K562 (cell line): ENCODE data around the gene ELMOD1. TPM values are rescaled to one million over a fixed set of nuclear protein-coding genes. Genes with fewer than 3 reads are reported as not detected.
A peak's percentile ranks its signal among the peaks of the same experiment; 100 is the strongest.

ENCODE experiments used
- BRD9 ChIP-seq: fragments of 450-650 bp; IDR thresholded peaks from 2 replicates; pipeline ENCODE4 v1.6.1; 2018; ENCODE audit warnings: low read depth; ENCODE audit not compliant: partially characterized antibody
- CBFB ChIP-seq: sonication (generic); formaldehyde crosslinking; IDR thresholded peaks from 2 replicates; pipeline ENCODE4 v1.4.0; 2020; ENCODE audit warnings: mild to moderate bottlenecking, missing genetic modification reagents
- CBX2 ChIP-seq: fragments of 200-600 bp; sonication (generic); IDR thresholded peaks from one replicate; pipeline ENCODE4 v1.6.1; 2012; ENCODE audit warnings: mild to moderate bottlenecking, low read length, inconsistent platforms; ENCODE audit not compliant: insufficient read depth, poor library complexity, severe bottlenecking
- DEAF1 ChIP-seq: fragments of 450-650 bp; formaldehyde crosslinking; IDR thresholded peaks from 2 replicates; pipeline ENCODE4 v1.4.0; 2020; ENCODE audit warnings: mild to moderate bottlenecking, moderate library complexity
- ETV1 ChIP-seq: fragments of 450-650 bp; conservative IDR thresholded peaks from 2 replicates; pipeline ENCODE4 v1.6.1; 2016; ENCODE audit warnings: missing genetic modification characterization, control low read depth, low read depth, missing compliant biosample characterization
- GTF2F1 ChIP-seq: IDR thresholded peaks from 2 replicates; pipeline ENCODE4 v1.6.1; 2011; ENCODE audit warnings: low read depth, low read length, improper control_type of control experiment
- MEF2D ChIP-seq: conservative IDR thresholded peaks from 2 replicates; pipeline ENCODE4 v1.6.1; 2016; ENCODE audit warnings: low read depth, missing genetic modification characterization, missing compliant biosample characterization
- MTA1 ChIP-seq: fragments of 450-650 bp; IDR thresholded peaks from 2 replicates; pipeline ENCODE4 v1.6.1; 2017; ENCODE audit warnings: borderline replicate concordance
- NCOA6 ChIP-seq: fragments of 450-650 bp; IDR thresholded peaks from 2 replicates; pipeline ENCODE4 v1.6.1; 2017; ENCODE audit warnings: mild to moderate bottlenecking
- NFRKB ChIP-seq: fragments of 450-650 bp; IDR thresholded peaks from 2 replicates; pipeline ENCODE4 v1.6.1; 2016; ENCODE audit warnings: low read depth
- NR4A1 ChIP-seq, 2 experiments: fragments of 250-450 bp in 1 of 2; fragments of 450-650 bp in 1 of 2; sonication (Bioruptor Pico) in 1 of 2; IDR thresholded peaks; 2 replicates each; pipeline versions ENCODE4 v1.4.0 to v1.6.1; 2016 to 2020; ENCODE audit warnings: mild to moderate bottlenecking in 2 of 2, missing compliant biosample characterization in 1 of 2, missing genetic modification characterization in 1 of 2, moderate library complexity in 1 of 2
- PCBP2 ChIP-seq: fragments of 200-400 bp; formaldehyde crosslinking; IDR thresholded peaks from 2 replicates; pipeline ENCODE4 v1.6.1; 2018; ENCODE audit warnings: low read length, low read depth, mild to moderate bottlenecking, moderate library complexity; ENCODE audit not compliant: poor library complexity, severe bottlenecking
- RFX1 ChIP-seq: fragments of 450-650 bp; IDR thresholded peaks from 2 replicates; pipeline ENCODE4 v1.6.1; 2016; ENCODE audit warnings: mild to moderate bottlenecking, moderate library complexity
- RNF219 ChIP-seq: fragments of 250-450 bp; sonication (Bioruptor Pico); IDR thresholded peaks from 2 replicates; pipeline ENCODE4 v1.5.0; 2022; ENCODE audit warnings: mild to moderate bottlenecking
- SMARCA4 ChIP-seq: fragments of 450-650 bp; IDR thresholded peaks from 2 replicates; pipeline ENCODE4 v1.6.1; 2016
- THRAP3 ChIP-seq: fragments of 450-650 bp; IDR thresholded peaks from 2 replicates; pipeline ENCODE4 v1.6.1; 2016; ENCODE audit warnings: mild to moderate bottlenecking, inconsistent platforms, borderline replicate concordance
- YY1 ChIP-seq, 3 experiments: IDR thresholded peaks; 2 replicates each; pipeline ENCODE4 v1.6.1; 2011; ENCODE audit warnings: low read length in 2 of 3, mild to moderate bottlenecking in 2 of 3, moderate library complexity in 2 of 3, borderline replicate concordance in 1 of 3, control low read depth in 1 of 3, low read depth in 1 of 3; ENCODE audit not compliant: insufficient read depth in 3 of 3, insufficient replicate concordance in 2 of 3, control insufficient read depth in 1 of 3, insufficient read length in 1 of 3; ENCODE audit errors: extremely low read depth in 1 of 3
- ZBTB43 ChIP-seq: sonication (generic); formaldehyde crosslinking; IDR thresholded peaks from 2 replicates; pipeline ENCODE4 v1.8.0; 2023; ENCODE audit warnings: mild to moderate bottlenecking, missing genetic modification reagents
- ZFX ChIP-seq: sonication (generic); formaldehyde crosslinking; IDR thresholded peaks from 2 replicates; pipeline ENCODE4 v1.8.0; 2022; ENCODE audit warnings: mild to moderate bottlenecking, missing genetic modification reagents, moderate library complexity
- ZNF280B ChIP-seq: fragments of 250-450 bp; sonication (Bioruptor Pico); IDR thresholded peaks from 2 replicates; pipeline ENCODE4 v1.5.1; 2021; ENCODE audit warnings: mild to moderate bottlenecking
- ZNF436 ChIP-seq: fragments of 250-450, 450-650 bp; sonication (Bioruptor Pico); formaldehyde crosslinking; IDR thresholded peaks from 2 replicates; pipeline ENCODE4 v1.7.0; 2020; ENCODE audit warnings: mild to moderate bottlenecking
- polyA plus RNA-seq, 8 experiments: library from polyadenylated mRNA; depleted of rRNA in 4 of 8; stranded (reverse) in 5 of 8; unstranded in 3 of 8; fragments of >200 nt; fragmentation: Nextera tagmentation in 2 of 8; fragmentation: Illumina TruSeq in 1 of 8; extraction: Ambion mirVana in 2 of 8; extraction: Trizol in 1 of 8; gene quantifications; 2 replicates each; pipeline versions ENCODE4 v1.2.1 to v1.2.3, GENCODE V29; 2011 to 2014; ENCODE audit warnings: inconsistent platforms in 1 of 8, missing spikeins in 1 of 8
- total RNA-seq, 7 experiments: library from RNA; depleted of rRNA in 6 of 7; stranded (reverse); fragments of >200 nt in 6 of 7; fragmentation: Illumina TruSeq in 2 of 7; extraction: Trizol in 2 of 7; gene quantifications; 2 replicates each; pipeline versions ENCODE4 v1.2.1 to v1.2.3, GENCODE V29; 2011 to 2021; ENCODE audit warnings: low replicate concordance in 1 of 7

Gene ELMOD1
- total and polyA plus RNA-seq, 9 of the 15 experiments (the other 6 are each of a cell fraction or from before 2014, with no cell fraction given): not detected

- no peak for TF ChIP-seq ZNF280B (CRISPR knock-in tag)
- TF ChIP-seq MTA1: 0 out of 2 replicates have a peak, but pooled peaks have one; percentile 60
- TF ChIP-seq NFRKB: 0 out of 2 replicates have a peak, but pooled peaks have one; percentile 62
- TF ChIP-seq BRD9: no peak
- TF ChIP-seq ZBTB43 (CRISPR knock-in tag): no peak
- TF ChIP-seq MEF2D (tag): no peak
- TF ChIP-seq GTF2F1: 0 out of 2 replicates have a peak, but pooled peaks have one; percentile 23
- no peak for TF ChIP-seq ZFX (CRISPR knock-in tag)
- no peak for TF ChIP-seq NCOA6
- TF ChIP-seq THRAP3: no peak
- TF ChIP-seq RNF219: no peak
- no peak for TF ChIP-seq RFX1
- no peak for TF ChIP-seq NR4A1 (CRISPR knock-in tag; IDR thresholded peaks at IDR 0.05)
- no peak; the same call in 1 of the 2 replicates for TF ChIP-seq NR4A1 (tag; IDR thresholded peaks at IDR 0.05)
- no peak for TF ChIP-seq PCBP2
- 0 out of 2 replicates have a peak, but pooled peaks have one; percentile 62 for TF ChIP-seq CBFB (CRISPR knock-in tag)
- TF ChIP-seq ETV1 (tag): peak; percentile 87
- TF ChIP-seq YY1 (IDR thresholded peaks at IDR 0.05; ENCODE audit: borderline replicate concordance in 1 of 3, control insufficient read depth in 1 of 3, extremely low read depth in 1 of 3, insufficient read depth in 3 of 3, insufficient read length in 1 of 3, insufficient replicate concordance in 2 of 3, low read depth in 1 of 3, low read length in 2 of 3): peak; percentile 96 to 99 (median 99)
- no peak for TF ChIP-seq CBX2
- no peak for TF ChIP-seq ZNF436 (CRISPR knock-in tag)
- no peak for TF ChIP-seq DEAF1
- TF ChIP-seq SMARCA4: no peak
Observed at GRCh38 chr11:107565219-107565937, 25.6 kb upstream of the ELMOD1 start, which contains the start of gene ALKBH8 (continued).
